Fibroblast of lung (primary cell): ENCODE measurements around the gene SLC23A1. TPM values are rescaled to one million over a fixed set of nuclear protein-coding genes. Genes with fewer than 3 reads are reported as not detected.
"Not testable (repeated sequence)": the region's sequence is repeated elsewhere in the genome, so short reads cannot be mapped to it uniquely, and the experiment has no call there.

Experiments
- DNase-seq, 2 donors: peaks; one replicate each; pipeline versions ENCODE4 v3.0.0 to v3.0.0-alpha.2; 2010; ENCODE audit warnings: low read depth in 2 of 2
- H2AFZ ChIP-seq: 2 replicates; pipeline ENCODE4 v1.5.1; 2012; ENCODE audit warnings: low read length, control low read depth, inconsistent platforms
- H3K27ac ChIP-seq: 2 replicates; pipeline ENCODE4 v1.5.1; 2011; ENCODE audit warnings: low read length, control low read depth; ENCODE audit not compliant: insufficient read depth
- H3K27me3 ChIP-seq: 2 replicates; pipeline ENCODE4 v1.5.1; 2011; ENCODE audit warnings: mild to moderate bottlenecking, low read length; ENCODE audit not compliant: control insufficient read depth, insufficient read depth
- H3K36me3 ChIP-seq: 2 replicates; pipeline ENCODE4 v1.5.1; 2011; ENCODE audit warnings: low read length; ENCODE audit not compliant: control insufficient read depth, insufficient read depth
- H3K4me1 ChIP-seq: 2 replicates; pipeline ENCODE4 v1.5.1; 2011; ENCODE audit warnings: low read length; ENCODE audit not compliant: control insufficient read depth, insufficient read depth; ENCODE audit errors: extremely low read depth
- H3K4me2 ChIP-seq: 2 replicates; pipeline ENCODE4 v1.5.1; 2011; ENCODE audit warnings: low read length, control low read depth; ENCODE audit not compliant: insufficient read depth; ENCODE audit errors: extremely low read depth
- H3K4me3 ChIP-seq, 4 experiments: fragments of 200-600 bp in 1 of 4; sonication (generic) in 1 of 4; replicated peaks in 1 of 4; 2 replicates each; pipeline ENCODE4 v1.5.1; 2011 to 2016; ENCODE audit warnings: low read length in 4 of 4, low read depth in 3 of 4, mild to moderate bottlenecking in 3 of 4, control low read depth in 2 of 4, inconsistent platforms in 1 of 4, mixed read lengths in 1 of 4; ENCODE audit not compliant: insufficient read depth in 1 of 4; ENCODE audit errors: control extremely low read depth in 1 of 4
- H3K79me2 ChIP-seq: 2 replicates; pipeline ENCODE4 v1.5.1; 2012; ENCODE audit warnings: mild to moderate bottlenecking, low read length, inconsistent platforms; ENCODE audit not compliant: control insufficient read depth, insufficient read depth
- H3K9ac ChIP-seq: 2 replicates; pipeline ENCODE4 v1.5.1; 2011; ENCODE audit warnings: mild to moderate bottlenecking, low read length, control low read depth; ENCODE audit not compliant: insufficient read depth
- H3K9me3 ChIP-seq: 2 replicates; pipeline ENCODE4 v1.5.1; 2012; ENCODE audit warnings: low read depth, low read length; ENCODE audit not compliant: control insufficient read depth, insufficient read depth
- H4K20me1 ChIP-seq: 2 replicates; pipeline ENCODE4 v1.5.1; 2011; ENCODE audit warnings: low read length; ENCODE audit not compliant: control insufficient read depth, insufficient read depth; ENCODE audit errors: extremely low read depth
- CTCF ChIP-seq, 2 donors: IDR thresholded peaks in 1 of 2; conservative IDR thresholded peaks in 1 of 2; 1 replicate in 1 of 2; 2 replicates in 1 of 2; pipeline ENCODE4 v1.5.1; 2011 to 2012; ENCODE audit warnings: low read length in 2 of 2, control low read depth in 1 of 2, inconsistent platforms in 1 of 2, low read depth in 1 of 2, mild to moderate bottlenecking in 1 of 2
- EZH2 ChIP-seq: IDR thresholded peaks from 2 replicates; pipeline ENCODE4 v1.5.1; 2012; ENCODE audit warnings: low read length, control low read depth, mild to moderate bottlenecking; ENCODE audit errors: missing control alignments
- polyA plus RNA-seq, 2 donors: library from polyadenylated mRNA; depleted of rRNA in 1 of 2; stranded (reverse) in 1 of 2; unstranded in 1 of 2; fragments of >200 nt; gene quantifications; 2 replicates each; pipeline ENCODE4 v1.2.1, GENCODE V29; 2011 to 2012; ENCODE audit warnings: missing spikeins in 1 of 2
- total RNA-seq: library from RNA; depleted of rRNA; stranded (reverse); fragments of >200 nt; gene quantifications from 2 replicates; pipeline ENCODE4 v1.2.1, GENCODE V29; 2014

SLC23A1 gene
- total and polyA plus RNA-seq, 2 donors (not counting 1 experiment from before 2014, with no cell fraction given): not detected

- H3K4me2 ChIP-seq: no peak overlapping the region
- H3K4me1 ChIP-seq: peaks cover 3% of the 10 kb centered on the region
- no peak overlapping the region for H3K4me3 ChIP-seq
- no peak overlapping the region for H2AFZ ChIP-seq
- H3K27me3 ChIP-seq: no peaks in the 10 kb centered on the region
- TF ChIP-seq CTCF (conservative IDR thresholded peaks at IDR 0.05 in 1 of 2, IDR thresholded peaks at IDR 0.05 in 1 of 2; ENCODE audit: low read depth in 1 of 2, low read length in 2 of 2): no peak
- no peak for TF ChIP-seq EZH2
- no peaks in the 10 kb centered on the region for H3K36me3 ChIP-seq
- H3K9ac ChIP-seq: no peak overlapping the region
- no peak for DNase-seq
- H3K27ac ChIP-seq: no peak overlapping the region
- H3K79me2 ChIP-seq: no peaks in the 10 kb centered on the region
- H3K9me3 ChIP-seq: no peaks in the 10 kb centered on the region
- H4K20me1 ChIP-seq: no peaks in the 10 kb centered on the region
Observed at GRCh38 chr5:139410993-139411828, 28.1 kb upstream of the SLC23A1 start.

GRCh38 chr5:139410121-139410992 lies 27.3 kb upstream of the SLC23A1 start:
- Histone ChIP-seq H2AFZ (no peak overlapping the region), H3K9ac (no peak overlapping the region), H3K27ac (no peak overlapping the region), H3K4me1 (peaks cover 2% of the 10 kb centered on the region), H3K36me3 (no peaks in the 10 kb centered on the region), H3K4me3 (no peak overlapping the region), H3K9me3 (no peaks in the 10 kb centered on the region), H3K4me2 (no peak overlapping the region), H4K20me1 (no peaks in the 10 kb centered on the region), H3K27me3 (no peaks in the 10 kb centered on the region), H3K79me2 (no peaks in the 10 kb centered on the region)
- no peak for TF ChIP-seq CTCF (conservative IDR thresholded peaks at IDR 0.05 in 1 of 2, IDR thresholded peaks at IDR 0.05 in 1 of 2; ENCODE audit: low read depth in 1 of 2, low read length in 2 of 2)
- TF ChIP-seq EZH2: no peak
- DNase-seq: no peak

- H2AFZ ChIP-seq, H3K9ac ChIP-seq, H3K4me2 ChIP-seq, H4K20me1 ChIP-seq, H3K79me2 ChIP-seq, H3K4me3 ChIP-seq, H3K4me1 ChIP-seq, H3K36me3 ChIP-seq, DNase-seq, H3K9me3 ChIP-seq, H3K27me3 ChIP-seq, H3K27ac ChIP-seq: not testable (repeated sequence)
Observed at GRCh38 chr5:139409116-139409515, 26.0 kb upstream of the SLC23A1 start.
